C4-2B (cell line): Measurements from ENCODE around the gene PHC3.

ENCODE experiments used
- H3K27ac ChIP-seq: fragments of 450-650 bp; 2 replicates; pipeline ENCODE4 v1.5.1; 2017
- ZFX ChIP-seq: fragments of 450-650 bp; IDR thresholded peaks from 2 replicates; pipeline ENCODE4 v1.6.1; 2017
- TF ChIP-seq, protein P1 (sequence below): fragments of 450-650 bp; conservative IDR thresholded peaks from 2 replicates; pipeline ENCODE4 v1.5.1; 2017; ENCODE audit warnings: mild to moderate bottlenecking

The PHC3 gene

DNA sequence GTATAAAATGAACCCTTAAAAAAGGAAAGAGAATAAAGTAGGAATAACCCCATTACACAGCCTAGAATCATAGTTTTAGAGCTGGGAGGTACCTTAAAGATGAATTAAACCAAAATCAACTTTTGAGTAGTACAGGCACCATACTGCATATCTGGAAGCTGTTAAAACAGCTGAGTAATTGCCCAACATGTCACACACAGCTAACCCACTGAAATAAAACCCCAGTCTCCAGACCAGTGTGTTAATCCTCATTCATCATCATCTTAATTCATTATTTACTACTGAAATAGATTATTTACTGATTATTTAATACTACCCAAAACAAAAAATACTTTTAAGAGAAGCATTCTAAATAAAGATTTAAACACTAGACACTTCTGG, 90.9 kb downstream of the PHC3 start:
- no peak overlapping the region for H3K27ac ChIP-seq
- TF ChIP-seq, protein P1, sequence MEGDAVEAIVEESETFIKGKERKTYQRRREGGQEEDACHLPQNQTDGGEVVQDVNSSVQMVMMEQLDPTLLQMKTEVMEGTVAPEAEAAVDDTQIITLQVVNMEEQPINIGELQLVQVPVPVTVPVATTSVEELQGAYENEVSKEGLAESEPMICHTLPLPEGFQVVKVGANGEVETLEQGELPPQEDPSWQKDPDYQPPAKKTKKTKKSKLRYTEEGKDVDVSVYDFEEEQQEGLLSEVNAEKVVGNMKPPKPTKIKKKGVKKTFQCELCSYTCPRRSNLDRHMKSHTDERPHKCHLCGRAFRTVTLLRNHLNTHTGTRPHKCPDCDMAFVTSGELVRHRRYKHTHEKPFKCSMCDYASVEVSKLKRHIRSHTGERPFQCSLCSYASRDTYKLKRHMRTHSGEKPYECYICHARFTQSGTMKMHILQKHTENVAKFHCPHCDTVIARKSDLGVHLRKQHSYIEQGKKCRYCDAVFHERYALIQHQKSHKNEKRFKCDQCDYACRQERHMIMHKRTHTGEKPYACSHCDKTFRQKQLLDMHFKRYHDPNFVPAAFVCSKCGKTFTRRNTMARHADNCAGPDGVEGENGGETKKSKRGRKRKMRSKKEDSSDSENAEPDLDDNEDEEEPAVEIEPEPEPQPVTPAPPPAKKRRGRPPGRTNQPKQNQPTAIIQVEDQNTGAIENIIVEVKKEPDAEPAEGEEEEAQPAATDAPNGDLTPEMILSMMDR, result no peak
- TF ChIP-seq ZFX, result no peak

DNA sequence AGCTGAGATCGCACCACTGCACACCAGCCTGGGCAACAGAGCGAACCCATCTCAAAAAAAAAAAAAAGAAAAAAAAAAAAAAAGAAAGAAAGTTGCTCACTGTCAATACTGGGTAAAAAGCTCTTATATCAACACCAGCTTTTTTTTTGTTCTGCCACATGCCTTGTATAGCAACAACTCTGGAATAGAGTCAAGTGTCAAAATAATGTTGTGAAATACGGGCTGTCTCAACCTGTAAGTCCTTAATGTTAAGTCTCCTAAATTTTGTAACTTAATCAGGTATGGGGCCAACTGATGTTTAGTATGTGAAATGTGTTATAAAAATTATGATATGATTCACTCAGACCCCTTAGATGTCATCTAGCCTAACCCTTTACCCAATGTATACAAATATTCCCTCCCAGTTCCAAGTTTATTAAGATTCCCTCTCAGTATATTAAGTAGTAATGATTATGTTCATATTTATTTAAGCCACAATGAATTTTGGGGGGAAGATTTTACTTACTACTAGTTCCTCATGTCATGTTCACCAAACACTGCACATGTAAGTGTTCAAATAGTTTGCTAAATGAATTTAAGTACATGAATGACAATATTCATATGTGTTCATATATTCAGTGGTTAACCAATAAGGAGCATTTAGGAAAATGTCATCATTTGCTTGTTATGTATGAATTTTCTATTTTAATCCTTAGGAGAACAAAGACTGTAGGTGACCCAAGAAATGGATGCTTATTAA, 91.5 kb downstream of the PHC3 start:
- H3K27ac ChIP-seq, result no peak overlapping the region
- no peak for TF ChIP-seq ZFX
- TF ChIP-seq, protein P1, result no peak

DNA sequence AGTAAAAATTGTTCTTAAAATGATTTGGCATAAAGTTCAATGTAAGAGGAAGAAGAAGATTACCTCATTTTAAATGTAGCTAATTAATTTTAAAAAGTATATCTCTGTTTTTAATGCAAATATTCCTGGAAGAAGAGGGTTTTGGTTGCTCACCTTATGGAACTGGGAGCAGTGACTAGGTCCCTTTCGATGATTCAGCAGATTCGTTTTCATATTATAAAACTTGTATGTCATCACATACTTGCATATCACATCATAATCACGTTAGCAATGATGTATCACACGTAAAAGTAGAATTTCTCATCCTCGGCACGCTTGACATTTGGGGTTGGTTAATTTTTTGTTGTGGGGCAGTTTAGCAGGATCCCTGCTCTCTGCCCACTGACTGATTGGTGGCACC, 96.1 kb downstream of the PHC3 start:
- no peak overlapping the region for H3K27ac ChIP-seq
- TF ChIP-seq, protein P1, result no peak
- no peak for TF ChIP-seq ZFX

DNA sequence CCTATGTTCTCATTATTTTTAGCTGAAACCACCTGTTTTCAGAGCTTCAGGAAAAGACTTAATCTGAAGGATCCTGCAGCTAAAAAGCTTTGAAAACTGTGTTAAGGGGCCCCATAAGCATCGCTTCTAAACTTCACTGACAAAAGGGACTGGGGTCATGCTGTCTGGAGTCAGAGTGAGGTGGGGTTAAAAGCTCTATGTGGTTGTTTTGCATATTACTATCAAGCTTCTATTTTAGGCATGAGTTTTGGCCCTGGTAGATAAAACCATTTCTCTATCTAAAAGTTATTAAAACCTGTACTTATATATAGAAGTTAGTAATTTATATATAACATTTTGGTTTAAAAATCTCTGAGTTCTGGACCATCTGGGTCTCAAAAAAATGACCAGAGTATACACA, 98.2 kb downstream of the PHC3 start:
- H3K27ac ChIP-seq, result no peak overlapping the region
- TF ChIP-seq ZFX, result no peak
- TF ChIP-seq, protein P1, result no peak

GRCh38 chr3:170081079-170081741, 100.3 kb downstream of the PHC3 start:
- no peak overlapping the region for H3K27ac ChIP-seq
- TF ChIP-seq, protein P1, result no peak
- no peak for TF ChIP-seq ZFX

- no peak overlapping the region for H3K27ac ChIP-seq
- TF ChIP-seq, protein P1, result no peak
- TF ChIP-seq ZFX, result no peak
Measured at GRCh38 chr3:170080605-170081004, 100.9 kb downstream of the PHC3 start.

DNA sequence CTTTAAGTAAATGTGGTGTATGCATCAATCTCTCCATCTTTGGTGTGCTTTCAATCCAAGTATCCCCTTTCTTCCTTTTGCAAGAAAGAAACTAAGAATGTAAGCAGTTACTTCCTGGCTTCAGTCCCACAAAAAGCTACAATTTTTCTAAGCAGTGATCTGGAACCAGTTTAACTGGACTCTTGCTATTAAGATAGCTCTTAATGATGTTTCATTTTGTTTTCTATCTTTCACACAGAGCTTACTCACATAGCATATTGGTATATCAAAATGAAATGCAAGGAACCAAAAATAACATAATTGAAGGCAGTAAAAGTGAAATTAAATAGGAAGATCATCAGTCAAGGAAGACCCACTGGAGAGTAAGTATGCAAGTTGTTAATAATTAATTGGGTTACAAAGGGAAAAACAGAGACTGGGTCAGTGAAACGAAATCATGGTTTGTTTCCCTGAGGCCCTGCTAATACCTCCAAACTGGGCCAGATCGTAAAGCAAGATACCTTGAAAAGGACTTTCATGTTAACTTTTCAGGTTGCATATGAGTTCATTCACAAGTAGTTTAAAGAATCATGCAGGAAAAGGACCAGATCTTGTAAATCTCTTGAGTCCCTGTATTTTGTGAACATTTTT, 101.9 kb downstream of the PHC3 start:
- TF ChIP-seq, protein P1, result no peak
- no peak for TF ChIP-seq ZFX

More for the DNA sequence above, 101.9 kb downstream of the PHC3 start:
- H3K27ac ChIP-seq, result no peak overlapping the region
